Keratinocyte (primary cell): ENCODE data around the gene NR5A1. TPM values are rescaled to one million over a fixed set of nuclear protein-coding genes. Genes with fewer than 3 reads are reported as not detected.

ENCODE experiments used
- DNase-seq: peaks from one replicate; pipeline ENCODE4 v3.0.0-alpha.2; 2011; ENCODE audit warnings: low read depth, missing footprints, low spot score
- FAIRE-seq: peaks from 2 replicates; lab custom pipeline; 2011; peaks lifted over from hg19 to GRCh38; lab: Jason Lieb, UNC
- H2AFZ ChIP-seq: 2 replicates; pipeline ENCODE4 v1.6.0; 2012; ENCODE audit warnings: low read length, control low read depth, inconsistent platforms; ENCODE audit not compliant: control insufficient read depth
- H3K27ac ChIP-seq: 2 replicates; pipeline ENCODE4 v1.5.1; 2011; ENCODE audit warnings: low read length; ENCODE audit not compliant: control insufficient read depth, insufficient read depth
- H3K27me3 ChIP-seq: 3 replicates; pipeline ENCODE4 v1.6.0; 2011; ENCODE audit warnings: low read length; ENCODE audit not compliant: control insufficient read depth, insufficient read depth; ENCODE audit errors: extremely low read depth
- H3K36me3 ChIP-seq, 2 experiments: 2 replicates in 1 of 2; 3 replicates in 1 of 2; pipeline ENCODE4 v1.5.1; 2011; ENCODE audit warnings: low read length in 2 of 2, mild to moderate bottlenecking in 1 of 2; ENCODE audit not compliant: control insufficient read depth in 2 of 2, insufficient read depth in 2 of 2; ENCODE audit errors: extremely low read depth in 1 of 2
- H3K4me1 ChIP-seq: 3 replicates; pipeline ENCODE4 v1.5.1; 2011; ENCODE audit warnings: low read length; ENCODE audit not compliant: control insufficient read depth, insufficient read depth; ENCODE audit errors: extremely low read depth
- H3K4me2 ChIP-seq: 3 replicates; pipeline ENCODE4 v1.6.0; 2011; ENCODE audit warnings: low read depth, low read length; ENCODE audit not compliant: control insufficient read depth, insufficient read depth; ENCODE audit errors: extremely low read depth
- H3K4me3 ChIP-seq, 3 experiments: fragments of 200-600 bp in 1 of 3; sonication (generic) in 1 of 3; 2 replicates in 2 of 3; 3 replicates in 1 of 3; pipeline ENCODE4 v1.5.1; 2011 to 2016; ENCODE audit warnings: low read length in 3 of 3, mild to moderate bottlenecking in 3 of 3, control low read depth in 2 of 3, inconsistent platforms in 1 of 3, low read depth in 1 of 3, mixed read lengths in 1 of 3, mixed run types in 1 of 3, moderate library complexity in 1 of 3; ENCODE audit not compliant: control insufficient read depth in 2 of 3, insufficient read depth in 2 of 3; ENCODE audit errors: extremely low read depth in 1 of 3
- H3K79me2 ChIP-seq: 2 replicates; pipeline ENCODE4 v1.6.0; 2012; ENCODE audit warnings: low read length; ENCODE audit not compliant: control insufficient read depth, insufficient read depth
- H3K9ac ChIP-seq: 3 replicates; pipeline ENCODE4 v1.6.0; 2011; ENCODE audit warnings: low read length; ENCODE audit not compliant: control insufficient read depth, insufficient read depth; ENCODE audit errors: extremely low read depth
- H3K9me1 ChIP-seq: 3 replicates; pipeline ENCODE4 v1.6.0; 2011; ENCODE audit warnings: low read length; ENCODE audit not compliant: control insufficient read depth, insufficient read depth; ENCODE audit errors: extremely low read depth
- H3K9me3 ChIP-seq: 2 replicates; pipeline ENCODE4 v1.5.1; 2012; ENCODE audit warnings: low read depth, low read length; ENCODE audit not compliant: control insufficient read depth
- H4K20me1 ChIP-seq: 3 replicates; pipeline ENCODE4 v1.6.0; 2011; ENCODE audit warnings: low read length; ENCODE audit not compliant: control insufficient read depth, insufficient read depth; ENCODE audit errors: extremely low read depth
- EZH2 ChIP-seq: IDR thresholded peaks from one replicate; pipeline ENCODE4 v1.6.1; 2012; ENCODE audit warnings: inconsistent platforms, mild to moderate bottlenecking, low read length, moderate library complexity
- dilution Hi-C: fragments of 300-500 bp; cut with MboI; formaldehyde crosslinking; loops from one replicate; pipeline ENCODE4 v1.7.0; 2020; ENCODE audit warnings: low sequenced_read_pairs; ENCODE audit not compliant: extremely low pct_ligation_motif_present
- polyA plus RNA-seq, 5 experiments: library from polyadenylated mRNA; depleted of rRNA in 3 of 5; stranded (reverse) in 3 of 5; stranded (forward) in 1 of 5; unstranded in 1 of 5; fragments of >200 nt; gene quantifications; 1 replicate in 1 of 5; 2 replicates in 3 of 5; 3 replicates in 1 of 5; pipeline versions ENCODE4 v1.2.1 to v1.2.3, GENCODE V29; 2011 to 2012; ENCODE audit warnings: missing spikeins in 2 of 5, low read depth in 1 of 5, low replicate concordance in 1 of 5
- TF ChIP-seq, protein P1 (sequence below), 3 experiments: IDR thresholded peaks in 1 of 3; conservative IDR thresholded peaks in 1 of 3; optimal IDR thresholded peaks in 1 of 3; 2 replicates in 2 of 3; 3 replicates in 1 of 3; pipeline versions ENCODE3 to v1.5.1; 2011; ENCODE audit warnings: low read length in 3 of 3, mild to moderate bottlenecking in 3 of 3, moderate library complexity in 2 of 3, control low read depth in 1 of 3, inconsistent platforms in 1 of 3; ENCODE audit not compliant: insufficient read depth in 2 of 3; ENCODE audit errors: extremely low read depth in 1 of 3

NR5A1 gene
- polyA plus RNA-seq, 1 donor (not counting 4 experiments of a cell fraction or from before 2014, with no cell fraction given): not detected

DNA sequence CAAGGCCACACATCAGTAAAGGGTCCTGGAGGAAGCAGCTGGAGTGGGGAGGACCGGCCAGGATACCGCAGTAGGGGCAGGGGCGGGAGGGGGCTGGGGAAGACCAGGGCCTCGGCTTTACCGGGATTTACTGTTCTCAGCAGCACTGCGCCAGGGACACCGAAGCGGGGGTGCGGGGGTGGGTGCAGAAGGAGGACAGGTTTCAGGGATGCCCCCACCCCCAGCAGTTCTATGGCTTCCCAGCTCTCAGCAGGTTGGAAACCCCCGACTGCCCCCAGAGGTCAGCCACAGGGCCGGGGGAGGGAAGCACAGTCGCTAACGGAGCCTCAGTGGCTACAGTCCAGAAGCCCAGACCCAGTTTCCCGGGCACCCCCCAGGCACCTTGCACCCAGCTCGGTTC is 21.3 kb downstream of the NR5A1 start:
- Histone ChIP-seq H3K4me1 (no peaks in the 10 kb centered on the region), H4K20me1 (no peaks in the 10 kb centered on the region), H2AFZ (no peak overlapping the region), H3K27ac (no peak overlapping the region), H3K9me3 (no peaks in the 10 kb centered on the region), H3K36me3 (no peaks in the 10 kb centered on the region), H3K9me1 (no peaks in the 10 kb centered on the region), H3K4me2 (no peak overlapping the region), H3K27me3 (peaks cover 39% of the 10 kb centered on the region), H3K9ac (no peak overlapping the region), H3K79me2 (no peaks in the 10 kb centered on the region), H3K4me3 (no peak overlapping the region)
- no peak for DNase-seq
- dilution Hi-C loops: no loop called here
- TF ChIP-seq EZH2: no peak
- TF ChIP-seq, protein P1, sequence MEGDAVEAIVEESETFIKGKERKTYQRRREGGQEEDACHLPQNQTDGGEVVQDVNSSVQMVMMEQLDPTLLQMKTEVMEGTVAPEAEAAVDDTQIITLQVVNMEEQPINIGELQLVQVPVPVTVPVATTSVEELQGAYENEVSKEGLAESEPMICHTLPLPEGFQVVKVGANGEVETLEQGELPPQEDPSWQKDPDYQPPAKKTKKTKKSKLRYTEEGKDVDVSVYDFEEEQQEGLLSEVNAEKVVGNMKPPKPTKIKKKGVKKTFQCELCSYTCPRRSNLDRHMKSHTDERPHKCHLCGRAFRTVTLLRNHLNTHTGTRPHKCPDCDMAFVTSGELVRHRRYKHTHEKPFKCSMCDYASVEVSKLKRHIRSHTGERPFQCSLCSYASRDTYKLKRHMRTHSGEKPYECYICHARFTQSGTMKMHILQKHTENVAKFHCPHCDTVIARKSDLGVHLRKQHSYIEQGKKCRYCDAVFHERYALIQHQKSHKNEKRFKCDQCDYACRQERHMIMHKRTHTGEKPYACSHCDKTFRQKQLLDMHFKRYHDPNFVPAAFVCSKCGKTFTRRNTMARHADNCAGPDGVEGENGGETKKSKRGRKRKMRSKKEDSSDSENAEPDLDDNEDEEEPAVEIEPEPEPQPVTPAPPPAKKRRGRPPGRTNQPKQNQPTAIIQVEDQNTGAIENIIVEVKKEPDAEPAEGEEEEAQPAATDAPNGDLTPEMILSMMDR (optimal IDR thresholded peaks at IDR 0.05 in 1 of 3, IDR thresholded peaks at IDR 0.05 in 1 of 3, conservative IDR thresholded peaks at IDR 0.05 in 1 of 3; ENCODE audit: extremely low read depth in 1 of 3, insufficient read depth in 2 of 3, low read length in 3 of 3): no peak
- FAIRE-seq: no peak

DNA sequence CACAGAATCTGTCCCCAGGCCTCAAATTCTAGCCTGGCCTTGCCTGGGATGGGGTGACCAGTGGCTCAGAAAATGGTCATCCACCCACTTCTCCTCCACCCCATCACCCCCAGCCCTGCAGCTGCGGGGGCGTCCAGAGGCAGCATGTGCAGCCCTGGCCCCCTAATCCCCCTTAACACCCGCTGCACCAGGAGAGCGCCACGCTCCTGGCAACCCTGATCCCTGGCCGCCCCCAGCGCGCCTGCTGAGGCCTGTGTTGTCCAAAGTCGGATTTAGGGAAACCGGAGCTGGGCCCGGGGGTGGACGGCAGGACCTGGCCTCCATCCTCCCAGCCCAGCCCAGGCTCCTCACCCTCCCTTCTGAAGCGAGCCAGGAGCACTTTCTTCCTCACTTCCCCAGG is 22.0 kb downstream of the NR5A1 start:
- Histone ChIP-seq H3K4me1 (no peaks in the 10 kb centered on the region), H3K36me3 (no peaks in the 10 kb centered on the region), H3K9me3 (no peaks in the 10 kb centered on the region), H2AFZ (no peak overlapping the region), H3K27ac (no peak overlapping the region), H4K20me1 (no peaks in the 10 kb centered on the region), H3K9ac (no peak overlapping the region), H3K9me1 (no peaks in the 10 kb centered on the region), H3K27me3 (peaks cover 39% of the 10 kb centered on the region), H3K4me3 (no peak overlapping the region), H3K4me2 (no peak overlapping the region), H3K79me2 (no peaks in the 10 kb centered on the region)
- DNase-seq (no peak), FAIRE-seq (no peak)
- dilution Hi-C loops: no loop called here
- no peak for TF ChIP-seq EZH2
- TF ChIP-seq, protein P1 (optimal IDR thresholded peaks at IDR 0.05 in 1 of 3, IDR thresholded peaks at IDR 0.05 in 1 of 3, conservative IDR thresholded peaks at IDR 0.05 in 1 of 3; ENCODE audit: extremely low read depth in 1 of 3, insufficient read depth in 2 of 3, low read length in 3 of 3): no peak
